Activated CD8-positive, alpha-beta memory T cell treated with anti-CD3 and anti-CD28 coated beads, Interleukin-2, amount 50 U/mL, for 4 hours (primary cell): ENCODE data around the gene RSL1D1.
"Not testable (repeated sequence)": the region's sequence is repeated elsewhere in the genome, so short reads cannot be mapped to it uniquely, and the experiment has no call there.

Source experiments
- DNase-seq: peaks from one replicate; pipeline ENCODE4 v3.0.0-alpha.2; 2020

Gene RSL1D1

GRCh38 chr16:11843206-11843605 is 8.1 kb downstream of the RSL1D1 start:
- no peak for DNase-seq

- no peak for DNase-seq
These were observed 10.3 kb downstream of the RSL1D1 start for GRCh38 chr16:11841026-11841425.

GRCh38 chr16:11836650-11837244 is 14.6 kb downstream of the RSL1D1 start:
- no peak for DNase-seq

GRCh38 chr16:11835891-11836649 is 15.3 kb downstream of the RSL1D1 start:
- DNase-seq: no peak

GRCh38 chr16:11835309-11835708 is 16.0 kb downstream of the RSL1D1 start:
- no peak for DNase-seq

GRCh38 chr16:11833951-11834695 is 17.2 kb downstream of the RSL1D1 start:
- DNase-seq: no peak

GRCh38 chr16:11828696-11829095 is 22.6 kb downstream of the RSL1D1 start:
- DNase-seq: no peak

GRCh38 chr16:11825520-11826165 is 25.7 kb downstream of the RSL1D1 start:
- not testable (repeated sequence) for DNase-seq

GRCh38 chr16:11824362-11824761 is 27.0 kb downstream of the RSL1D1 start:
- DNase-seq: no peak

- not testable (repeated sequence) for DNase-seq
These were observed 27.7 kb downstream of the RSL1D1 start for GRCh38 chr16:11823645-11824044.

GRCh38 chr16:11819798-11820197 is 31.5 kb downstream of the RSL1D1 start:
- DNase-seq: no peak

GRCh38 chr16:11818970-11819369 is 32.4 kb downstream of the RSL1D1 start:
- not testable (repeated sequence) for DNase-seq

- DNase-seq: no peak
These were observed 35.2 kb downstream of the RSL1D1 start for GRCh38 chr16:11816123-11816522.

GRCh38 chr16:11814800-11815199 is 36.5 kb downstream of the RSL1D1 start:
- DNase-seq: not testable (repeated sequence)

GRCh38 chr16:11806721-11807120 is 44.6 kb downstream of the RSL1D1 start:
- DNase-seq: no peak

GRCh38 chr16:11805556-11805955 is 45.8 kb downstream of the RSL1D1 start:
- DNase-seq: no peak

GRCh38 chr16:11801481-11802021 is 49.8 kb downstream of the RSL1D1 start:
- DNase-seq: no peak

- no peak for DNase-seq
These were observed 51.0 kb downstream of the RSL1D1 start for GRCh38 chr16:11800382-11800718.

- no peak for DNase-seq
These were observed 51.6 kb downstream of the RSL1D1 start for GRCh38 chr16:11799509-11800381.

- DNase-seq: no peak
These were observed 52.3 kb downstream of the RSL1D1 start for GRCh38 chr16:11799017-11799381.

- no peak for DNase-seq
These were observed 53.4 kb downstream of the RSL1D1 start for GRCh38 chr16:11797957-11798299.
